ENCODE results near the gene NEB.

NEB gene

DNA sequence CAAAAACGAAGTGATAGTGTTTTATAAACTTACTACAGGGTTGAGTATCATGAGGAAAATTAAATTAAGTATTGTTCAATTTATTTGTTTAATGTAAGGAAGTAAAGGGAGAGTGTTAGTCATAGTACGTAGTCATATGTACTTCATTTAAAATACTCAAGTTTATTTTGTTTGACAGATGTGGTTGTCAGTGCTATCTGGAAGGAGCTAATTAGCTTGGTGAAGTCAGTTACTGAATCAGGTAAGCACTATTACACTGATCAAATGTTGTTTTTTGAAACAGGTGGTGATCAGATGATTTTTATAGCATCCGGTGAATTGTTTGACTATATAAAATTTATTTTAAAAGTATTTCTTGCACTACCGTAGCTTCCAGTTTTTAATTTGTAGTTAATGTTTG is 295.8 kb downstream of the NEB start:
- DNase-seq: no peak

DNA sequence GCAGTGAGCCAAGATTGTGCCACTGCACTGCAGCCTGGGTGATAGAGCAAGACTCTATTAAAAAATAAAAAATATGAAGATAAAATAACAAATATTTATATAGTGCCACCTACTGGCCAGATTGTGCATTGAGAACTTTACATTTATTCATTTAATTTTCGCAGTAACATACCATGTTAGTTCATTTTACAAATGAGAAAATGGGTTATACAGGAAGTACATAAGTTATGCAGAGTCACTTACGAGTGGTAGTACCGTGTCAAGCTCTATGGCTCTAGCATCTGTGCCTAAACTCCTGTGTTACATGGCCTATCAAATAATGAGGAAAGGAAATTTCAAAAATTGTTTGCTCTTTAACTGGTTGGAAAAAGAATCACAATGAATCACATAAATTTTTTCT is 296.6 kb downstream of the NEB start:
- DNase-seq: no peak
